HAP-1 (cell line): ENCODE measurements around the gene FOXB2.

Experiments used
- DNase-seq, 2 experiments: peaks; one replicate each; pipeline ENCODE4 v3.0.0-alpha.2; 2016 to 2020; ENCODE audit warnings: low spot score in 2 of 2
- H3K27me3 ChIP-seq: fragments of 250-450 bp; sonication (Bioruptor Pico); 2 replicates; pipeline ENCODE4 v1.5.1; 2020; ENCODE audit warnings: low read depth, mild to moderate bottlenecking, moderate library complexity
- H3K36me3 ChIP-seq: fragments of 250-450 bp; sonication (Bioruptor Pico); replicated peaks from 2 replicates; pipeline ENCODE4 v1.5.1; 2020; ENCODE audit warnings: mild to moderate bottlenecking
- H3K4me1 ChIP-seq: fragments of 250-450 bp; sonication (Bioruptor Pico); 2 replicates; pipeline ENCODE4 v1.5.1; 2020; ENCODE audit warnings: mild to moderate bottlenecking
- H3K4me3 ChIP-seq: fragments of 250-450 bp; sonication (Bioruptor Pico); 2 replicates; pipeline ENCODE4 v1.5.1; 2020; ENCODE audit warnings: mild to moderate bottlenecking, moderate library complexity
- H3K9me3 ChIP-seq: fragments of 250-450 bp; sonication (Bioruptor Pico); 2 replicates; pipeline ENCODE4 v1.5.1; 2020; ENCODE audit warnings: mild to moderate bottlenecking, moderate library complexity
- in situ Hi-C: fragments of 300-500 bp; cut with MboI; formaldehyde crosslinking; loops from 3 replicates; pipeline ENCODE4 v1.14.3; 2020; ENCODE audit warnings: low sequenced_read_pairs, inconsistent platforms, mixed read lengths

The FOXB2 gene

DNA sequence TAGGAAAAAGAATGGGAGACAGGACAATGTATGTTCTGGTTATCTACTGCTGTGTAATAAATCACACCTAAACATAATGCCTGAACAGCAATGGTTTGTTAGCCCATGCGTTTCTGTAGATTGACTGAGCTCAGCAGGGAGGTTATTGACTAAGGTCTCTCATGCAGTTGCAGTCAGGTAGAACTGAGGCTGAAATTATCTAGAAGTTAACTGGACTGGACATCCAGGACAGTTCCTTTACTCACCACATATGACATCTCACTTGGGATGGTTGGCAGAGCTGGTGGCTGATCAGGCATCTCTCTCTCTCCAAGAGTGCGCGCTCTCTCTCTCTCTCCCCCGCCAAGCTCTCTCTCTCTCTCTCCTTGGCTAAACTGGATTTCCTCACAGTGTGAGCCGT, 8.9 kb upstream of the FOXB2 start:
- H3K27me3 ChIP-seq: peaks cover 25% of the 10 kb centered on the region
- no peaks in the 10 kb centered on the region for H3K4me1 ChIP-seq
- no peak for DNase-seq
- no peaks in the 10 kb centered on the region for H3K9me3 ChIP-seq
- in situ Hi-C loops: no loop called here
- no peaks in the 10 kb centered on the region for H3K36me3 ChIP-seq
- H3K4me3 ChIP-seq: no peak overlapping the region

- Histone ChIP-seq H3K27me3 (peaks cover 42% of the 10 kb centered on the region), H3K4me1 (no peaks in the 10 kb centered on the region), H3K4me3 (peak overlapping the region; percentile 17), H3K36me3 (no peaks in the 10 kb centered on the region), H3K9me3 (no peaks in the 10 kb centered on the region)
- peak; percentile 45 to 88 for DNase-seq
- in situ Hi-C loops: no loop called here
Measured at GRCh38 chr9:77011973-77012821, 7.3 kb upstream of the FOXB2 start.

DNA sequence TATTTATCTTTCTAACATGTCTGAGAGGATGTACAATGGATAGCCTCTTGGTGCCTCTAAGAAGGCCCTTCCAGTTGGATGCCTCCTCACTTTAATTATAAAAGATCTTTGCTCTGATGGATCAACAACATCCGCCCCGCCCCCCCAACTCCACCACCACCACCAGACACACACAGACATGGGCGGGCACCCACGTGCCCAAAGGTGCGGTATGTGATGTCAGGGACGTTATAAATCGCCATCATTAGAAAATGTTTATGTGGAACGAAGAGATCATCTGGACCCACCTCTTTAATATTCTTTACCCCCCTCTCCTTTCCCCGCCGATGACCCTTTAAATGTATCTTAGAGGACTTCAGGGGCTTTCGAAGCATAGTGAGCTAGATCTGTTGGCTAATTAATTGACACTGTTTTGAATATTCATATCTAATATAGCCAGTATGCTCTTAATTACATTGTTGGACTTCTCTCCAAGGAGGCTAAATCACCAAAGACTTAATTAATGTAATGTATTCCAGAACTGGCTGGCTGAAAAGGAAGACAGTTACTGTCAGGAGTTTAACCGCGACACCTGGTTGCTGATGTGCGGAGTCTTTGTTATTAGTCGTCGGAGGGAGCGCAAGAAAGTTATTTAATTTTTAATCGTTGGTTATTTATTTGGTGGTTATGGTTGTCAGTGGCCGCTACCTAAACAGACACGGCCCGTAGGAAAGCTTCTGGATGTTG, 6.1 kb upstream of the FOXB2 start:
- Histone ChIP-seq H3K9me3 (no peaks in the 10 kb centered on the region), H3K4me3 (no peak overlapping the region), H3K4me1 (no peaks in the 10 kb centered on the region), H3K27me3 (peaks cover 51% of the 10 kb centered on the region), H3K36me3 (no peaks in the 10 kb centered on the region)
- in situ Hi-C loops: no loop called here
- no peak for DNase-seq

DNA sequence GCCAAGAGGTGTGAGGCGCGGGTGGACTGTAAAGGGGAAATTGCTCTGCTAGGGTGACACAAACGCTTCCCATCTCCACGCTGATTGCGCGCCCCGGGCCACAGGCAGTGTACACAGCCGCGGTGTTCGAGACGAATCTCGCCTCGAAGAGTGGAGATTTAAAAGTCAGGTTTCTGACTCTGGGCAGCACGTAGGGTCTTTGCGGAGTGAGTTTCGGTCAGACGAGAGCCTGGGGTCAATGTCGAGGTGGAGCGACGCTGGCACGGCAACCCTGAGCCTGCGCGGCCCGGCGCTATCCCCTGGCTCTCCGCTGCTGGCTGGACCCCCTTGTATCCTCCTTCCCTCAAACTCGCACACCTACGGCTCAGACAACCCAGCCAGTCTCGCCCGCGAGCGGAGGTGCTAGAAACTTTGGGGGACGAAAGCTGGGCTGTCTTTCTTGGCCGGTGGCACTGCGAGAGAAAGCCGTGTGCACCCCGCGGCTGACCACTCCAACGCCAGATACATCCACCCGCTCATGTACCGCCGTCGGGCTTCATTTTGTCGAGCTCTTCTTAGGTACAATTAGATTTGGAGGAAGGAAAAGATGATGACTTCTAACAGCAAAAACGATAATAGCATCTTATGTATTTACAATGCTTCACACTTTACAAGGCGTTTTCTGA, 5.4 kb upstream of the FOXB2 start:
- peaks cover 55% of the 10 kb centered on the region for H3K27me3 ChIP-seq
- DNase-seq: no peak
- no peaks in the 10 kb centered on the region for H3K4me1 ChIP-seq
- H3K36me3 ChIP-seq: no peaks in the 10 kb centered on the region
- no peaks in the 10 kb centered on the region for H3K9me3 ChIP-seq
- H3K4me3 ChIP-seq: no peak overlapping the region
- in situ Hi-C loops: no loop called here

GRCh38 chr9:77014597-77015263, 4.7 kb upstream of the FOXB2 start:
- H3K4me3 ChIP-seq: no peak overlapping the region
- peaks cover 62% of the 10 kb centered on the region for H3K27me3 ChIP-seq
- H3K36me3 ChIP-seq: no peaks in the 10 kb centered on the region
- no peaks in the 10 kb centered on the region for H3K9me3 ChIP-seq
- in situ Hi-C loops: no loop called here
- DNase-seq: no peak
- no peaks in the 10 kb centered on the region for H3K4me1 ChIP-seq

GRCh38 chr9:77015327-77016048, 4.0 kb upstream of the FOXB2 start:
- no peak overlapping the region for H3K4me3 ChIP-seq
- in situ Hi-C loops: no loop called here
- H3K27me3 ChIP-seq: peaks cover 58% of the 10 kb centered on the region
- H3K4me1 ChIP-seq: no peaks in the 10 kb centered on the region
- no peak for DNase-seq
- H3K9me3 ChIP-seq: no peaks in the 10 kb centered on the region
- no peaks in the 10 kb centered on the region for H3K36me3 ChIP-seq

- Histone ChIP-seq H3K4me1 (no peaks in the 10 kb centered on the region), H3K36me3 (no peaks in the 10 kb centered on the region), H3K27me3 (peaks cover 61% of the 10 kb centered on the region), H3K9me3 (no peaks in the 10 kb centered on the region), H3K4me3 (no peak overlapping the region)
- DNase-seq: no peak
- in situ Hi-C loops: no loop called here
Measured at GRCh38 chr9:77016121-77016525, 3.3 kb upstream of the FOXB2 start.

GRCh38 chr9:77016526-77017504, 2.6 kb upstream of the FOXB2 start:
- Histone ChIP-seq H3K9me3 (no peaks in the 10 kb centered on the region), H3K27me3 (peaks cover 61% of the 10 kb centered on the region), H3K4me3 (no peak overlapping the region), H3K36me3 (no peaks in the 10 kb centered on the region), H3K4me1 (no peaks in the 10 kb centered on the region)
- DNase-seq: no peak
- in situ Hi-C loops: no loop called here

DNA sequence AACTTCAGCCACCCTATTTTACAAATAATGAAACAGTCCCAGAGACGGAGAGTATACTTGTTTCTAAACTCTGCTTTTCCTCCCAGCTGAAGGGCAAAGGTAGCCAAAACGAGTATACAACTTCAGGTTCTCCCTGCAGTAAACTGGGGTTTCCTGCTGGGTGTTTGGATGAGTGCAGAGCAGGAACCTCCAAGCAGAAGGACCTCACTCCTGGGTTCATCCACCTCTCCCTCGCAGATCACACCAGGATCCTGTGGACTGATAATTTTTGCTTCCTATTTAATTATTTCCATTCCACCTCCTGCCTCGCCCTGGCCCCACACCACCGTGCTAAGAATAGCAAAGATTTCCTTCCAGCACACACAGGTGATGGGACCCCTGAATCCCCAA, 2.0 kb upstream of the FOXB2 start:
- no peak overlapping the region for H3K4me3 ChIP-seq
- peaks cover 66% of the 10 kb centered on the region for H3K27me3 ChIP-seq
- in situ Hi-C loops: no loop called here
- H3K4me1 ChIP-seq: no peaks in the 10 kb centered on the region
- DNase-seq: no peak
- no peaks in the 10 kb centered on the region for H3K36me3 ChIP-seq
- no peaks in the 10 kb centered on the region for H3K9me3 ChIP-seq

GRCh38 chr9:77018058-77018968, 1.1 kb upstream of the FOXB2 start:
- H3K36me3 ChIP-seq: no peaks in the 10 kb centered on the region
- H3K4me1 ChIP-seq: no peaks in the 10 kb centered on the region
- peaks cover 74% of the 10 kb centered on the region for H3K27me3 ChIP-seq
- no peaks in the 10 kb centered on the region for H3K9me3 ChIP-seq
- peak overlapping the region; percentile 21 for H3K4me3 ChIP-seq
- in situ Hi-C loops: no loop called here
- peak in 1 of 2 experiments; percentile 31 for DNase-seq

GRCh38 chr9:77018969-77019235, 553 bp upstream of the FOXB2 start:
- Histone ChIP-seq H3K27me3 (peaks cover 75% of the 10 kb centered on the region), H3K36me3 (no peaks in the 10 kb centered on the region), H3K4me1 (no peaks in the 10 kb centered on the region), H3K9me3 (no peaks in the 10 kb centered on the region), H3K4me3 (peak overlapping the region; percentile 21)
- no peak for DNase-seq
- in situ Hi-C loops: no loop called here

- Histone ChIP-seq H3K9me3 (no peaks in the 10 kb centered on the region), H3K36me3 (no peaks in the 10 kb centered on the region), H3K27me3 (peaks cover 79% of the 10 kb centered on the region), H3K4me3 (no peak overlapping the region), H3K4me1 (no peaks in the 10 kb centered on the region)
- in situ Hi-C loops: no loop called here
- no peak for DNase-seq
Measured at GRCh38 chr9:77019926-77020412, 514 bp downstream of the FOXB2 start.
